Naive thymus-derived CD8-positive, alpha-beta T cell (primary cell): ENCODE measurements around the gene MBD3. TPM values are rescaled to one million over a fixed set of nuclear protein-coding genes. Genes with fewer than 3 reads are reported as not detected.

Experiments
- ATAC-seq, 2 donors: fragments of 150-1000 bp; cut with Tn5 transposase in 1 of 2; sonication (Bioruptor Pico), chemical (Tn5 transposase) in 1 of 2; 1 replicate in 1 of 2; 2 replicates in 1 of 2; pipeline ENCODE4 v1.10.0; 2021; ENCODE audit warnings: mild to moderate bottlenecking in 2 of 2, moderate library complexity in 2 of 2
- POLR2A ChIA-PET: fragments of 350-600 bp; sonication (Branson Sonifier 250); formaldehyde crosslinking; loops from one replicate; lab custom pipeline; 2021; ENCODE audit warnings: antibody characterized with exemption; lab: Charles Lee
- DNase-seq, 10 donors: peaks; one replicate each; pipeline versions ENCODE4 v3.0.0 to v3.0.0-alpha.2; 2020 to 2022
- H3K27ac Mint-ChIP-seq, 10 donors: one replicate each; pipeline ENCODE4 v1.8.0; 2020 to 2022; ENCODE audit warnings: mild to moderate bottlenecking in 10 of 10, mixed read lengths in 10 of 10, moderate library complexity in 4 of 10, inconsistent platforms in 1 of 10
- H3K27me3 Mint-ChIP-seq, 5 donors: one replicate each; pipeline ENCODE4 v1.8.0; 2021 to 2022; ENCODE audit warnings: mixed read lengths in 5 of 5
- H3K36me3 Mint-ChIP-seq, 3 donors: one replicate each; pipeline ENCODE4 v1.8.0; 2020 to 2022; ENCODE audit warnings: mixed read lengths in 3 of 3, mild to moderate bottlenecking in 2 of 3, inconsistent platforms in 1 of 3
- H3K4me1 Mint-ChIP-seq, 4 donors: one replicate each; pipeline ENCODE4 v1.8.0; 2021 to 2022; ENCODE audit warnings: mixed read lengths in 4 of 4
- H3K4me3 Mint-ChIP-seq, 10 donors: one replicate each; pipeline ENCODE4 v1.8.0; 2020 to 2022; ENCODE audit warnings: mild to moderate bottlenecking in 10 of 10, mixed read lengths in 10 of 10, moderate library complexity in 6 of 10, inconsistent platforms in 1 of 10
- H3K9me3 Mint-ChIP-seq, 9 donors: one replicate each; pipeline ENCODE4 v1.8.0; 2020 to 2022; ENCODE audit warnings: mixed read lengths in 9 of 9, mild to moderate bottlenecking in 3 of 9, inconsistent platforms in 1 of 9, moderate library complexity in 1 of 9
- polyA plus RNA-seq, 3 donors: library from polyadenylated mRNA; unstranded; fragments of 300-500 nt; fragmentation: Illumina TruSeq; gene quantifications; one replicate each; pipeline ENCODE4 v1.2.3, GENCODE V29; 2021
- total RNA-seq, 8 experiments: library from RNA in 2 of 8; stranded (reverse) in 2 of 8; gene quantifications; one replicate each; pipeline ENCODE4 v1.2.3 and lab custom pipeline; 2021 to 2026

MBD3 gene
- total and polyA plus RNA-seq, 5 experiments from 2014 or later = 9.6 to 77.4 (median 23.5) TPM

- ATAC-seq = peak; percentile 16 to 29
These were observed 1.8 kb downstream of the MBD3 start for GRCh38 chr19:1590641-1591397.

GRCh38 chr19:1587872-1588271, 4.8 kb downstream of the MBD3 start:
- Mint-ChIP-seq H3K36me3 (peaks cover 0 to 20% (median 0%) of the 10 kb centered on the region in 3 donors), H3K27ac (peak overlapping the region in 4 of 10 donors; percentile 52 to 84 (median 56)), H3K9me3 (no peaks in the 10 kb centered on the region), H3K27me3 (no peaks in the 10 kb centered on the region), H3K4me3 (no peak overlapping the region), H3K4me1 (peaks cover 9 to 39% (median 22%) of the 10 kb centered on the region in 4 donors)
- ATAC-seq (no peak), DNase-seq (no peak)
- POLR2A ChIA-PET = interaction anchor here (0.7 kb wide), 2 partner anchors 17 to 795 kb away, joined by 4 to 9 read pairs; no protein-coding TSS in a partner anchor

More at GRCh38 chr19:1590641-1591397, 1.8 kb downstream of the MBD3 start:
- DNase-seq = peak in 2 of 10 donors; percentile 32 to 36
- H3K27ac Mint-ChIP-seq = peak overlapping the region; percentile 76 to 95 (median 93)
- POLR2A ChIA-PET = interaction anchor here (0.5 to 4.4 kb wide), 7 partner anchors 12 to 1585 kb away, joined by 3 to 37 read pairs (median 4); partner anchors contain the start of genes TCF3 and UQCR11
- peaks cover 11 to 35% (median 24%) of the 10 kb centered on the region in 4 donors for H3K4me1 Mint-ChIP-seq
- H3K27me3 Mint-ChIP-seq = no peaks in the 10 kb centered on the region
- H3K9me3 Mint-ChIP-seq = no peaks in the 10 kb centered on the region
- H3K4me3 Mint-ChIP-seq = peak overlapping the region; percentile 85 to 93 (median 88)
- peaks cover 0 to 6% (median 1%) of the 10 kb centered on the region in 3 donors for H3K36me3 Mint-ChIP-seq

GRCh38 chr19:1585243-1585580, 7.5 kb downstream of the MBD3 start:
- Mint-ChIP-seq H3K27ac (no peak overlapping the region), H3K9me3 (no peaks in the 10 kb centered on the region), H3K4me3 (no peak overlapping the region), H3K36me3 (peaks cover 0 to 46% (median 3%) of the 10 kb centered on the region in 3 donors), H3K27me3 (no peaks in the 10 kb centered on the region), H3K4me1 (peaks cover 1 to 22% (median 9%) of the 10 kb centered on the region in 4 donors)
- POLR2A ChIA-PET = no interaction called here
- no peak for DNase-seq
- no peak for ATAC-seq

- Mint-ChIP-seq H3K36me3 (peaks cover 0 to 51% (median 3%) of the 10 kb centered on the region in 3 donors), H3K4me1 (peaks cover 0 to 18% (median 7%) of the 10 kb centered on the region in 4 donors), H3K4me3 (no peak overlapping the region), H3K27ac (no peak overlapping the region), H3K9me3 (no peaks in the 10 kb centered on the region), H3K27me3 (no peaks in the 10 kb centered on the region)
- POLR2A ChIA-PET = no interaction called here
- no peak for DNase-seq
- ATAC-seq = no peak
These were observed 8.0 kb downstream of the MBD3 start for GRCh38 chr19:1584500-1585242.

- Mint-ChIP-seq H3K4me1 (peaks cover 0 to 13% (median 2%) of the 10 kb centered on the region in 4 donors), H3K27me3 (no peaks in the 10 kb centered on the region), H3K4me3 (no peak overlapping the region), H3K27ac (peak overlapping the region in 1 of 10 donors; percentile 51), H3K9me3 (no peaks in the 10 kb centered on the region), H3K36me3 (peaks cover 0 to 58% (median 3%) of the 10 kb centered on the region in 3 donors)
- POLR2A ChIA-PET = interaction anchor here (0.7 kb wide), 1 partner anchor 104 kb away, joined by 4 read pairs; no protein-coding TSS in a partner anchor
- DNase-seq = no peak
- no peak for ATAC-seq
These were observed 10.5 kb downstream of the MBD3 start for GRCh38 chr19:1582201-1582600.

GRCh38 chr19:1580957-1581356, 11.7 kb downstream of the MBD3 start:
- Mint-ChIP-seq H3K27ac (peak overlapping the region in 1 of 10 donors; percentile 40), H3K4me1 (peaks cover 0 to 9% (median 1%) of the 10 kb centered on the region in 4 donors), H3K27me3 (no peaks in the 10 kb centered on the region), H3K4me3 (no peak overlapping the region), H3K36me3 (peaks cover 0 to 63% (median 3%) of the 10 kb centered on the region in 3 donors), H3K9me3 (no peaks in the 10 kb centered on the region)
- ATAC-seq = no peak
- DNase-seq = no peak
- POLR2A ChIA-PET = interaction anchor here (0.8 kb wide), 1 partner anchor 12 kb away, joined by 3 read pairs; the partner anchor contains the start of gene MBD3

GRCh38 chr19:1580382-1580781, 12.3 kb downstream of the MBD3 start:
- no peaks in the 10 kb centered on the region for H3K9me3 Mint-ChIP-seq
- DNase-seq (no peak), ATAC-seq (no peak)
- H3K36me3 Mint-ChIP-seq = peaks cover 0 to 63% (median 3%) of the 10 kb centered on the region in 3 donors
- peak overlapping the region in 1 of 10 donors; percentile 40 for H3K27ac Mint-ChIP-seq
- H3K27me3 Mint-ChIP-seq = no peaks in the 10 kb centered on the region
- peaks cover 0 to 6% (median 2%) of the 10 kb centered on the region in 4 donors for H3K4me1 Mint-ChIP-seq
- POLR2A ChIA-PET = no interaction called here
- no peak overlapping the region for H3K4me3 Mint-ChIP-seq

GRCh38 chr19:1579222-1579621, 13.4 kb downstream of the MBD3 start:
- Mint-ChIP-seq H3K4me1 (peaks cover 0 to 5% (median 1%) of the 10 kb centered on the region in 4 donors), H3K36me3 (peaks cover 0 to 58% (median 3%) of the 10 kb centered on the region in 3 donors), H3K4me3 (no peak overlapping the region), H3K27me3 (no peaks in the 10 kb centered on the region), H3K27ac (peak overlapping the region in 1 of 10 donors; percentile 72), H3K9me3 (no peaks in the 10 kb centered on the region)
- ATAC-seq = no peak
- POLR2A ChIA-PET = interaction anchor here (1.2 to 1.6 kb wide), 2 partner anchors 12 to 13 kb away, joined by 3 to 5 read pairs; partner anchors contain the start of gene MBD3
- DNase-seq = no peak

GRCh38 chr19:1577929-1578618, 14.6 kb downstream of the MBD3 start:
- Mint-ChIP-seq H3K4me1 (peaks cover 0 to 5% (median 1%) of the 10 kb centered on the region in 4 donors), H3K27me3 (no peaks in the 10 kb centered on the region), H3K27ac (no peak overlapping the region), H3K9me3 (no peaks in the 10 kb centered on the region), H3K4me3 (no peak overlapping the region), H3K36me3 (peaks cover 0 to 48% (median 3%) of the 10 kb centered on the region in 3 donors)
- ATAC-seq (no peak), DNase-seq (no peak)
- POLR2A ChIA-PET = interaction anchor here (1.6 kb wide), 1 partner anchor 13 kb away, joined by 5 read pairs; no protein-coding TSS in a partner anchor

GRCh38 chr19:1577090-1577928, 15.4 kb downstream of the MBD3 start:
- no peak overlapping the region for H3K4me3 Mint-ChIP-seq
- no peak overlapping the region for H3K27ac Mint-ChIP-seq
- peaks cover 0 to 5% (median 1%) of the 10 kb centered on the region in 4 donors for H3K4me1 Mint-ChIP-seq
- DNase-seq (no peak), ATAC-seq (no peak)
- no peaks in the 10 kb centered on the region for H3K27me3 Mint-ChIP-seq
- H3K9me3 Mint-ChIP-seq = no peaks in the 10 kb centered on the region
- POLR2A ChIA-PET = no interaction called here
- peaks cover 0 to 41% (median 3%) of the 10 kb centered on the region in 3 donors for H3K36me3 Mint-ChIP-seq

GRCh38 chr19:1576242-1577089, 16.2 kb downstream of the MBD3 start:
- no peaks in the 10 kb centered on the region for H3K27me3 Mint-ChIP-seq
- ATAC-seq = no peak
- H3K27ac Mint-ChIP-seq = peak overlapping the region in 1 of 10 donors; percentile 78
- H3K36me3 Mint-ChIP-seq = peaks cover 0 to 32% (median 3%) of the 10 kb centered on the region in 3 donors
- POLR2A ChIA-PET = no interaction called here
- H3K4me1 Mint-ChIP-seq = peaks cover 0 to 5% (median 1%) of the 10 kb centered on the region in 4 donors
- no peak for DNase-seq
- no peaks in the 10 kb centered on the region for H3K9me3 Mint-ChIP-seq
- H3K4me3 Mint-ChIP-seq = no peak overlapping the region
